Erythroblast (primary cell): ENCODE results near the gene CA10.

Experiments
- DNase-seq, 2 experiments: peaks; one replicate each; lab custom pipeline; 2025; lab: John Stamatoyannopoulos, UW
- GATA1 ChIP-seq: IDR thresholded peaks from 2 replicates; pipeline ENCODE4 v1.6.1; 2011; ENCODE audit warnings: low read depth, mild to moderate bottlenecking, control low read depth, low read length, moderate library complexity
- POLR2A ChIP-seq: IDR thresholded peaks from 2 replicates; pipeline ENCODE4 v1.6.1; 2011; ENCODE audit warnings: mild to moderate bottlenecking, low read length

The CA10 gene

DNA sequence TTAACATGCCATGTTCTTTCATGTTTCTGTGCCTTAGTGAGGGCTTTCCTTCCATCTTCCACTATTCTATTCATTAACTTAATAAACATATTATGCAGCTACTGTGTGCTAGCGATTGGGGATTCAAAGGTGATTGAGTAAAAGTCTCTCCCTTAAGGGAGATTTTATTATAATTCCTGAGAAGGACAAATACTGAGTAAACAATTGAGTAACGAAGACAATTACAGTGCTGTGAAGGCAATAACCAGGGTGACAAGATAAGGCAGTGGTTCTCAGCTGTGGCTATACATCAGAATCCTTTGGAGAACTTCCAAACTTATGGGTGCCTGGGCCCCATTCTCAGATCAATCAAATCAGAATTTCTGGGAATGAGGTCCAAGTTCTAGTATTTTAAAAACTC is 353.3 kb downstream of the CA10 start:
- no peak for DNase-seq
- TF ChIP-seq POLR2A (no peak), GATA1 (no peak)

GRCh38 chr17:51803161-51803560 is 355.4 kb downstream of the CA10 start:
- DNase-seq: no peak
- TF ChIP-seq GATA1: no peak
- TF ChIP-seq POLR2A: no peak

- TF ChIP-seq POLR2A: no peak
- TF ChIP-seq GATA1: no peak
- no peak for DNase-seq
Observed at GRCh38 chr17:51802544-51802943, 356.0 kb downstream of the CA10 start.

- DNase-seq: no peak
- TF ChIP-seq GATA1 (no peak), POLR2A (no peak)
Observed at GRCh38 chr17:51801626-51802025, 356.9 kb downstream of the CA10 start.

GRCh38 chr17:51799981-51800380 is 358.5 kb downstream of the CA10 start:
- DNase-seq: no peak
- TF ChIP-seq GATA1 (no peak), POLR2A (no peak)

- TF ChIP-seq POLR2A (no peak), GATA1 (no peak)
- DNase-seq: no peak
Observed at GRCh38 chr17:51799240-51799639, 359.3 kb downstream of the CA10 start.

GRCh38 chr17:51797150-51797549 is 361.4 kb downstream of the CA10 start:
- no peak for TF ChIP-seq GATA1
- no peak for TF ChIP-seq POLR2A
- no peak for DNase-seq

DNA sequence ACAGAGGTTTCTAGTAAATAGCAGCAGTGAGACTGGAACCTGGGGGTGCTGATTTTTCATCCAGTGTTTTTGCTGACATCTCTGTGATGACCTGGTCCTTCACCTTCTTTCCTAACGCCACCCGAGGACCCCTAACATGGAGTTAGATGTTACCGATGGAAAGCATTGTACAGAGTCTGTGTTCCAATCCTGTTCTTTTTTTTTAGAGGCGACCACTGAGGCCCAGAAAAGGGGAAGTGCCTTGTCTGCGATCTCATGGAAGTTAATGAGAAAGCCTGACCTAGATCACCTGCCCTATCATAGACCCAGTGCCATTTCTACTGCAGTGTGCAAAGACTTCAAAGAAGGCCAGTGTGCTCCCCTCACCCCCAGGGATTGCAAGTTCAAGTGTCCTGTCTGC is 362.5 kb downstream of the CA10 start:
- TF ChIP-seq GATA1 (no peak), POLR2A (no peak)

DNA sequence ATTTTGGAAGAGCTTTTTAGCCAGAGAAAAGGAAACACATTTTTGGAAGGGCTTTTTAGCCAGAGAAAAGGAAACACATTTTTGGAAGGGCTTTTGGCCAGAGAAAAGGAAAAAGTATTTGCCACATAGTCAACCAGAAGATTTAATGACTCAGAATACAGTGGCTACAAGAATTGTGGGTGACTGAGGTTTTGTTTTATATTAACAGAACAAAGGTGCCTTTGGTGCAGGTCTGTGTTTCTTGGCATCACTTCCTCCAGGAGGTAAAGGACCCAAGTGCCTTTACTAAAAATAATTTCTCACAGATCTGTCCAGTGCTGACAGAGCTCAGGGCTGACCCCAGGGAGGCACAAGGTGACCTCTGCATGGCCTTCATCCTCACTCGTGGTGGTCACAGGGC is 363.1 kb downstream of the CA10 start:
- TF ChIP-seq POLR2A: no peak
- no peak for TF ChIP-seq GATA1
- DNase-seq: no peak

More for the DNA sequence above, 362.5 kb downstream of the CA10 start:
- no peak for DNase-seq

GRCh38 chr17:51794466-51794865 is 364.0 kb downstream of the CA10 start:
- TF ChIP-seq POLR2A (no peak), GATA1 (no peak)
- DNase-seq: no peak

DNA sequence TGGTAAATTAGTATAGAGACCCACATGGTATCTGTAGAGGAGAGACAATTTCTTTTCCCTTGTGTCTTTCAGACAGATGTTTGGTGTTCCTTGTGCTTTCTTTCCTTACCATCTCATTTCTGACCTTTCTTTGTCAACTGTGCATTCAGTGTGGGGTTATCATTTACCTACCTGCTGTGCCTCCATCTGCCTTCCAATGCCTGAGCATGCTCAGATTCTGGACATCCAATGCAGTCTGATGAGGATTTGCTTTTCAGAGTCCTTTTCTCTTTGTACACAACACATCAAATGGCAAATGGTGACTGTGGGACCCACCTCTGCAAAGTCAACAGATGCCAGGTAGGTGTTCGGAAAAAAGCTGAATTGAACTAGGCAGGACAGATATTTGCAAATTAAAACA is 364.8 kb downstream of the CA10 start:
- DNase-seq: no peak
- TF ChIP-seq POLR2A (no peak), GATA1 (no peak)

- DNase-seq: no peak
- TF ChIP-seq POLR2A: no peak
- TF ChIP-seq GATA1: no peak
Observed at GRCh38 chr17:51778842-51779241, 379.7 kb downstream of the CA10 start.

GRCh38 chr17:51770027-51770759 is 388.3 kb downstream of the CA10 start:
- TF ChIP-seq POLR2A (no peak), GATA1 (no peak)
- no peak for DNase-seq

DNA sequence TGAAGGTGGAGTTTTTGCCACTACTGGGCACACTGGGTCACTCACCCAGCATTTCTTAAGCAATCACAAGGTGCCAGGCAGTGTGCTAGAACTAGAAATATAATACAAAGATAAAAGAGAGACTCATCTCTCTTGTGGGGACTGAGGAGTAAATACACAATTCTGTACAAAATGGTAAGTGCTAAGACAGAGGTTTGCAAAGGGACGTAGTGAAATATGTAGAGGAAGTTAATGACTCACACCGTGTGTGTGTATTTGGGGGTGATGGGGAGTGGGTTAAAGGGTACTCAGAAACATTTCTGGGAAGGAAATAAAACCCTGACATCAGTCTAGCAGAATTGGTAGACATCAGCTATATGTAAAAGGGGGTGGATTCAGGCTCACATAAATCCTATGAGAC is 389.3 kb downstream of the CA10 start:
- TF ChIP-seq GATA1 (no peak), POLR2A (no peak)
- no peak for DNase-seq

- DNase-seq: no peak
- TF ChIP-seq POLR2A (no peak), GATA1 (no peak)
Observed at GRCh38 chr17:51768706-51769105, 389.8 kb downstream of the CA10 start.

DNA sequence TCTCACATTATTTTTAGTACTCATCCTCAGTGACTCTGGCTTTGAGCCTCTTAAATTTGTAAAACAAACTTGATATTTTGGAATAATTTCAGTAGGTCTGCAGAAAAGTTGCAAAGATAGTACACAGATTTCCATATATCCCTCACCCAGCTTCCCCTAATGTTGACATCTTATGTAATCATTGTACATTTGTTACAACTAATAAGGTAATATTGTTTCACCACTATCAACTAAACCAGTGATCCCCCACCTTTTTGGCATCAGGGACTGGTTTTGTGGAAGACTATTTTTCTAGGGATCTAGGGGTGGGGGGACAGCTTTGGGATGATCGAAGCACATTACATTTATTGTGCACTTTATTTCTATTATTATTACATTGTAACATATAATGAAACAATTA is 391.2 kb downstream of the CA10 start:
- TF ChIP-seq GATA1: no peak
- TF ChIP-seq POLR2A: no peak

More for the DNA sequence above, 391.2 kb downstream of the CA10 start:
- DNase-seq: no peak
